GM12892 (cell line): Measurements from ENCODE around the gene AMY1C.
"Not testable (repeated sequence)": the region's sequence is repeated elsewhere in the genome, so short reads cannot be mapped to it uniquely, and the experiment has no call there.

ENCODE experiments used
- POLR2A ChIP-seq: IDR thresholded peaks from 2 replicates; pipeline ENCODE4 v1.6.1; 2011; ENCODE audit warnings: low read depth, low read length, control low read depth
- POLR2AphosphoS5 ChIP-seq: IDR thresholded peaks from 2 replicates; pipeline ENCODE4 v1.6.1; 2011; ENCODE audit warnings: low read depth, low read length, control low read depth

GRCh38 chr1:103707670-103708069 is 42.0 kb upstream of the AMY1C start:
- TF ChIP-seq POLR2AphosphoS5, POLR2A: not testable (repeated sequence)
